DMS 273 (cell line): ENCODE measurements around the gene C19orf25.
"Not testable (repeated sequence)": the region's sequence is repeated elsewhere in the genome, so short reads cannot be mapped to it uniquely, and the experiment has no call there.

ENCODE experiments used
- DNase-seq: peaks from one replicate; lab custom pipeline; 2025; ENCODE audit not compliant: unreplicated experiment; lab: John Stamatoyannopoulos, UW

Gene C19orf25

GRCh38 chr19:1449467-1450442 lies 29.3 kb downstream of the C19orf25 start, which contains the start of gene APC2:
Gene APC2, plus strand, starts transcription at chr19:1450121. Its CDS starts 2,881 bp downstream, at chr19:1453002.
- peak; percentile 90 for DNase-seq

- no peak for DNase-seq
Measured at GRCh38 chr19:1447944-1448343, 31.1 kb downstream of the C19orf25 start.

- DNase-seq = no peak
Measured at GRCh38 chr19:1447504-1447903, 31.5 kb downstream of the C19orf25 start.

- peak; percentile 66 for DNase-seq
Measured at GRCh38 chr19:1446713-1447481, 32.1 kb downstream of the C19orf25 start.

GRCh38 chr19:1445932-1446712 lies 32.9 kb downstream of the C19orf25 start:
- peak; percentile 87 for DNase-seq

GRCh38 chr19:1445185-1445931 lies 33.7 kb downstream of the C19orf25 start:
- peak; percentile 89 for DNase-seq

- no peak for DNase-seq
Measured at GRCh38 chr19:1441677-1442438, 37.2 kb downstream of the C19orf25 start.

GRCh38 chr19:1441022-1441426 lies 38.0 kb downstream of the C19orf25 start:
- DNase-seq = no peak

GRCh38 chr19:1440418-1440801 lies 38.6 kb downstream of the C19orf25 start:
- DNase-seq = no peak

GRCh38 chr19:1439525-1440417 lies 39.2 kb downstream of the C19orf25 start:
- not testable (repeated sequence) for DNase-seq

GRCh38 chr19:1438933-1439354 lies 40.1 kb downstream of the C19orf25 start:
- DNase-seq = peak; percentile 52

- DNase-seq = peak; percentile 98
Measured at GRCh38 chr19:1438035-1438932, 40.7 kb downstream of the C19orf25 start, which contains the start of gene RPS15. Gene RPS15, plus strand, starts transcription at chr19:1438396. Its CDS starts 30 bp downstream, at chr19:1438426.

- no peak for DNase-seq
Measured at GRCh38 chr19:1437609-1438008, 41.4 kb downstream of the C19orf25 start.

GRCh38 chr19:1435378-1435989 lies 43.5 kb downstream of the C19orf25 start:
- DNase-seq = no peak

GRCh38 chr19:1434577-1435060 lies 44.4 kb downstream of the C19orf25 start:
- no peak for DNase-seq

GRCh38 chr19:1434040-1434366 lies 45.0 kb downstream of the C19orf25 start:
- DNase-seq = no peak
